Measurements from ENCODE around the gene ATG2B.
"Not testable (repeated sequence)": the region's sequence is repeated elsewhere in the genome, so short reads cannot be mapped to it uniquely, and the experiment has no call there.

Gene ATG2B

DNA sequence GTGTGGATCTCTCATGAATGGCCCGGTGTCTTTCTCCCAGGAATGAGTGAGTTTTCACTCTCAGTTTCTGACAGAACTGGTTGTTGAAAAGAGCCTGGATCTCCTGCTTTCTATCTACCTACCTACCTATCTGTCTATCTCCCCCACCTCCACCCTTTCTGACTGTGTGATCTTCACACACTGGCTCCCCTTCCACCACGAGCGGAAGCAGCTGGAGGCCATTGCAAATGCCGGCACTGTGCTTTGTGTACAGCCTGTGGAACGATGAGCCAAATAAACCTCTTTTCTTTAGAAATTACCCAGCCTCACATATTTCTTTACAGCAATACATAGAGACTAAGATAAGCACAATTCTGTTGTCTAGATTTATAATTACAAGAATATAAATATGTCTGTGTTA, 7.4 kb upstream of the ATG2B start:
- DNase-seq: no peak

DNA sequence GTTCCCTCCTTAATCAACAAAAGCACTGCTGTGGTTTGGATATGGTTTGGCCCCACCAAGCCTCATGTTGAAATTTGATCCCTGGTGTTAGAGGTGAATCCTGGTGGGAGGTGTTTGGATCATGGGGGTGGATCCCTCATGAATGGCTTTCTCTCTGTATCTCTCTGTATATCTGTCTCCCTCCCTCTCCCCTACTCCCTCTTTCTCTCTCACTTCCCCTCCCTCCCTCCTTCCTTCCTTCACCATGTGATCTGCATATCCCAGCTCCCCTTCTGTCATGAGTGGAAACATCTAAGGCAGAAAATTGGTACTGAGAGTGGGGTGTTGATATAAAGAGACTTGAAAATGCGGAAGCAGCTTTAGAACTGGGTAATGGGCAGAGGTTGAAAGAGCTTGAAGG, 5.4 kb upstream of the ATG2B start:
- no peak for DNase-seq

DNA sequence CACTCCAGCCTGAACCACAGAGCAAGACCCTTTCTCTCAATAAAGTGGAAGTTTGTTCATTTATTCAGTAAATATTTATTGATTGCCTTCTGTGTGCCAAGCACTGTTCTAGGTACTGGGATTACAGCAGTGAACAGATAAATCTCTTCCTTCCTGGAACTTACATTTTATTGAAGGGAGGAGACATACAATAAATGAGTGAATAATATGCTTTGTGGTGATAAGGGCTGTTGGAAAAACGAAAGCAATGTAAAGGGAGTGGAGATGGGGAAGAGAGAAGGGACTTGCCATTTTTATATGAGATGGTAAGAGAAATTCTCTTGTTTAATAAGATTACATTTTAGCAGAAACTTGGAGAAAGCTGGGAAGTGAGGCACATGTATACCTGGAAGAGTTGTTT, 1.8 kb upstream of the ATG2B start:
- DNase-seq: no peak

DNA sequence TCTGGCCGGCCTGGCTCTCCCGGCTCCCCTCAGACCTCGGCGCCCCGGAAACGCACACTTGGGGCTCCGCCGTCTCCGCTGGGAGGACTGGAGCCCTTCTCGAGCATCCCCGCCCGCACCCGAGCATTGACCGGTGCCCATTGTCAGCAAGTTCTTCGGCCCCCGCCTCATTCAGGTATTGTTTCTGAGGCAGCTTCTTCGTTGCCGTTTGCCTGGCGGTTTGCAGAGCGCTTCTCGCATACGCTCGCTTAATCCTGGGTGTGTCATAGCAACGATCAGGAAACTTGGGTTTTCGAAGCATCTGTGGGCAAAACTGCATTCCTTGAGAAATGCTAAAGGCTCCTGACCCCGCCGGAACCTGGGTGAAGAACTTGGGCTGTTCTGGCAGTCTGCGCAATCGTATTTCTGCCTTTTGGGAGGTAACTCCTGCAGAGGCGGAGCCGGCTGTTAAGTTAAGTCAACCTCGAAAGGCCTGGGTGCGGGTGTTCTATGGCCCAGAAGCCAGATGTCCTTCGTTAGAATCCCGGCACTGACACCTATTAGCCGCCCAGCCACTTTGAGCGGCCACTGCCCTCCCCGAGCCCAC, 703 bp upstream of the ATG2B start:
- peak; percentile 13 to 26 for DNase-seq

DNA sequence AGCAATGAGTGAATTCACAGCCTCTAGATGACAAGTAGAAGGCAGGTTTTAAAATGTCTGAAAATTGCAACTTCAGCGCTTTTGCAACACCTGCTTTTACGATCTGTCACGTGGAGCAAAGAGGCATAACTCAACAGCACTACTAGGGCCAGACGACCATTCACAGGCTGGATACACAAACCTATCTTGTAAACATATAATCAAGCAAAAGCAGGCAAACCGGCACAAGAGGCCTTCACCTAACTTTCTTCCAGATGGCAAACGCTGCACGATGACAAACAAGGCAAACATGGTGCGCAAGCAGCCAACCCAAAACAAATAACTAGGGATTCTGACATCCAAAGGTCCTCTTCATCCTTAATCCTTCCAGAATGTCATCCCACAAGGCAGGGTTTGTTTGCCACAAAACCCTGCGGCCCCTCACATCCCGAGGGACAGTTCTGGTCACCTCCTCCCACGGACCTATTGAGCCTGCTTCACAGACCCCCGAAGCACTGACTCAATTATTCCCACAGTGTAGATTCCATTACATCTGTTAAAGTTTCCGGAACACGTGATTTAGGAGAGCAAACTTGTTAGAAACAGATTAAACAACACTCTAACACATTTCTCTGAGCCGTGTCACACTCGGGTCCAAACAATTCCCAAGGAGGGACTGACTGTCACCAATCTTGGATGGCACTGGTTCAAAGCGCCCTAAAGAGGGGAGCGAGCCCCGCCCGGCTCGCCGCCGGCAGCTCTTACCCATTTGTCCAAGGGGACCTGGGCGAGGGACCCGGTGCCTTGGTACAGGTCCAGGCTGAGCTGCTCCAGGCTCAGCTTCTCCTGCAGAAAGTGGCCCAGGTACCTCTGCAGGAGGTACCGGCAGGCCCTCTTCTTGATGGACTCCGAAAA, 823 bp downstream of the ATG2B start:
- DNase-seq: peak; percentile 17 to 27

DNA sequence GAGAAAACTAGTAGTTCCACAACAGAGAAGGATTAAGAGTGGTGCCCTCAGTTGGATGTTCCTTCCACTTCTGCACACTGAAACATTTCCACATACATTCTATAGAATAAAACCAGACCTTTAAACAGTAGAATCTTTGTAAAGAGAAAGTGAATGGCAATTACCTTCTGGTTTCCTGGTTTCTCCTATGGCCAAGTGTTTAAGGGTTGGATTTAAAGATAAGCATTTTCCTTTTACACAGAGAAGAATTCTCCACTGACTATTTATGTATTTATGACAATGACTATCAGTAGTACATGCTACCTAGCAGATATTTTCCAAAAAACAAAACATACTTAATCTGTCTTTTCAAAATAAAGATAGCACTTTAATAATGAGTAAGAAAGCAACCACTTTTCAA, 3.2 kb downstream of the ATG2B start:
- no peak for DNase-seq

DNA sequence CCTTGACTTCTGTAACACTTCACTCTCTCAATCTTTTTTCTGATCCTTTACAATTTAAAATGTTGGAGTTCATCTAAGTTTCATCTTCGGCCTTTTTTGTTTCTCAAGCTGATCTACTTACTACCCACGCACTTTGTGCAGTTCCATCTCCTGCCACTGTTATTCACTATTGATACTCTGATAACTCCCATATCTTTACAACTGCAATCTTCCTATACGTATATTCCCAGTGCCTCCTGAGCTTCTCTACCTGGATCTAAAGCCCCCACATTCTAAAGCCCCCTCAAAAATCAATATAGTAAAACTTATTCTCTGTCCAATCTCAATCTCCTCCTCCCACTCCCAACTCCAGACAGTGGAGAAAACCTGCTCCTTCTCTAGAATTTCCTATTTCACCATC, 5.9 kb downstream of the ATG2B start:
- DNase-seq: no peak

DNA sequence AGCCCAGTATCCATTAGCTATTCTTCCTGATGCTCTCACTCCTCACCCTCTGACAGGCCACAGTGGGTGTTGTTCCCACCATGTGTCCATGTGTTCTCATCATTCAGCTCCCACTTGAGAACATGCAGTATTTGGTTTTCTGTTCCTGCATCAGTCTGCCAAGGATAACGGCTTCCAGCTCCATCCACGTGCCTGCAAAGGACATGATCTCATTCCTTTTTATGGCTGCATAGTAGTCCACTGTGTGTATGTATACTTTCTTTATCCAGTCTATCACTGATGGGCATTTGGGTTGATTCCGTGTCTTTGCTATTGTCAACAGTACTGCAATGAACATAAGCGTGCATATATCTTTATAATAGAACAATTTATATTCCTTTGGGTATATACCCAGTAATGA, 8.9 kb downstream of the ATG2B start:
- no peak for DNase-seq

DNA sequence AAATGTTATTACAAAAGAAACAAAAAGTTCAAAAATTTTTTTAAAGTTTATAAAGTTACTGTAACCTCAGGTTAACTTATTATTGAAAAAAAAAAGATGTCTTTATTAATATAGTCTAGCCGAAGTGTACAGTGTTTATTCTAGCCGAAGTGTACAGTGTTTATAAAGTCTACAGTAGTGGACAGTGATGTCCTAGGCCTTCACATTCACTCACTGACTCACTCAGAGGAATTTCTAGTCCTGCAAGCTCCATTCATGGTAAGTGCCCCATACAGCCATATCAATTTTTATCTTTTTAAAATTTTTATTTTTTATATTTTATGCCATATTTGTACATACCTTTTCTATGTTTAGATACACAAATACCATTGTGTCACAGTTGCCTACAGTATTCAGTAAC, 10.4 kb downstream of the ATG2B start:
- no peak for DNase-seq

DNA sequence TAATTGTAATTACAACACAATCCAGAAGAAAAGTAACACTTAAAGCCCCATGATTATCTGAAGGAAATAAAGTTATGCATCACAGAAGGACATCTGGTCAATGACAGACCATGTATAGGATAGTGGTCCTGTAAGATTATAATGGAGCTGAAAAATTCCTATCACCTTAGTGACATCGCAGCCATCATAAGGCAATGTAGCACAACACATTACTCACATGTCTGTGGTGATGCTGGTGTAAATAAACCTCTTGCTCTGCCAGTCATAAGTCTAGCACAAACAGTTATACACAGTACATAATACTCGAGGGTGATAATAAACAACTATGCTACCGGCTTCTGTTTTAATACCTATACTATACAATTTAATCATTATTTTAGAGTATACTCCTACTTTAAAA, 11.2 kb downstream of the ATG2B start:
- no peak for DNase-seq

DNA sequence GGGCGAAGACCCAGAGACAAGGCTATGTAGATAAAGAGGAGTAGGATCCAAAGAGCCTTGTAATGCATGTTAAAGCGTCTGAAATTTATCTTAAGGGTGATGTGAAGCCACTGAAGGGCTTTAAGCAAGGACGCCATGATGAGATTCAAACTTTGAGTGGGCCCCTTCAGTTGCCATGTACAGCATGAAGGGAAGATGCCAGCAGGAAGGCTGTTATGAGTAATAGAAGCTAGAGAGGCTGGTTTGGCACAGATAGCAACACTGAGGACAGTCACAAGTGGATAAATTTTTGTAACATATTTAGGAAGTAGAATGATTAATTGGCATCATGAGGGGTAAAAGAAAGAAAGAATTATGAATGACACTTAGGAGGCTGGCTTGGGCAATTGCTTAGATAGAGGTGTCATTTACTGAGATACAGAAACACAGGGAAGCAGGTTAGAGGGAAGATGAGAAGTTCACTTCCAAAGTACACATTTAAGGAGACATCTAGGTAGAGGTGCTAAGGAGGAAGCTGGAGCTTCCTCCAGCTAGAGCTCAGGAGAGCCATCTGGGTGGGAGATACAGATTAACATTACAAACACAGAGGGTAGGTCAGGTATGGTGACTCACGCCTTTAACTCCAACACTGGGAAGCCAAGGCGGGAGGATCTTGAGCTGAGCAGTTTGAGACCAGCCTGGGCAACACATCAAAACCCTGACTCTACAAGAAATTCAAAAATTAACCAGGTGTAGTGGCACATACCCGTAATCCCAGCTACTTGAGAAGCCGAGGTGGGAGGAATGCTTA, 13.7 kb downstream of the ATG2B start:
- DNase-seq: no peak

DNA sequence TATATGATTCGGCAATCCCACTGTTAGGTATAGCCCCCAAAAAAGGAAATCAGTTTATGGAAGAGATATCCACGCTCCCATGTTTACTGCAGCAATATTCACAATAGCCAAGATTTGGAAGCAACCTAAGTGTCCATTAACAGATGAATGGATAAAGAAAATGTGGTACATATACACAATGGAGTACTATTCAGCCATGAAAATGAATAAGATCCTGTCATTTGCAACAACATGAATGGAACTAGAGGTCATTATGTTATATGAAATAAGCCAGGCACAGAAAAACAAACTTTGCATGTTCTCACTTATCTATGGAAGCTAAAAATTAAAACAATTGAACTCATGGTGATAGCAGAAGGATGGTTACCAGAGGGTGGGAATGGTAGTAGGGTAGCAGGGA, 15.2 kb downstream of the ATG2B start:
- DNase-seq: not testable (repeated sequence)

DNA sequence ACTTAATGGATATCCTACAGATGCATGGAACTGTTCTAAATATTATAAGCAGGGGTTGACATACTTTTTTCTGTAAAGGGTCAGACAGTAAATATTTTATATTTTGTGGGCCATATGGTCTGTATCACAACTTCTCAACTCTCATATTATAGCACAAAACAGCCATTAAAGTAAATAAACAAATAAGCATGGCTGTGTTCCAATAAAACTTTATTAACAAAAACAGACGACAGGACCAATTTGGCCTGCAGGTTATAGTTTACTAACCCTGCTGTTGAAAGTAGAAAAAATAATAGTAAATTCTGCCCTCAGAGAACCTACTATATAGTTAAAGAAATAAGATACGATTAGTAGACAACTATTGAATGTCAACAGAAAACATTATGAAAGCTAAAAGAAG, 17.5 kb downstream of the ATG2B start:
- DNase-seq: no peak

DNA sequence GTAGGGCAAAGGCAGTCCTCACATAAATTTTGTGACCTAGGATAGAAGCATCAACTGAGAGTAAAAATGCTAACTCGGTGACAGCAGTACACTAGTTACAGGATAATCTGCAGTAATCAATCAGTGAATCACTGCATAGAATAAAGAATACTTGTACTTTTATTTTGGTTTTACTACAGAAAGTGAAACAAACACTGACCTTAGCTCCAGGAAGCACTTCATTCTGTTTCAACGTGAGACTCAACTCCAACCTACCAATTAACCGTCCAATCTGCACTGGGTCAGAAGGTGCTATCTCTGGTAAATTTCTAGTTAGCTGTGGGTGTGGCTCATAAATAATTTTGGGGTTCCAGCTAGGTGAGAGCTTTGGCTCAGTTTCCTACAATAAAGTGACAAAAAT, 21.8 kb downstream of the ATG2B start:
- no peak for DNase-seq

DNA sequence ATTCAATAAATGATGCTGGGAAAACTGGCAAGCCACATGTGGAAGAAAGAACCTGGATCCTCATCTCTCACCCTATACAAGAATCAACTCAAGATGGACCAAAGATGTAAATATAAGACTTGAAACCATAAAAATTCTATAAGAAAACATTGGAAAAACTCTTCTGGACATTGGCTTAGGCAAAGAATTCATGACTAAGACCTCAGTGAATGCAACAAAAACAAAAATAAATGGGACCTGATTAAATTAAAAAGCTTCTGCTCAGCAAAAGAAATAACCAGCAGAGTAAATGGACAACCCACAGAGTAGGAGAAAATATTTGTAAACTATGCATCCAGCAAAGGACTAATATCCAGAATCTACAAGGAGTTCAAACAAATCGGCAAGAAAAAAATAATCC, 24.6 kb downstream of the ATG2B start:
- DNase-seq: no peak

DNA sequence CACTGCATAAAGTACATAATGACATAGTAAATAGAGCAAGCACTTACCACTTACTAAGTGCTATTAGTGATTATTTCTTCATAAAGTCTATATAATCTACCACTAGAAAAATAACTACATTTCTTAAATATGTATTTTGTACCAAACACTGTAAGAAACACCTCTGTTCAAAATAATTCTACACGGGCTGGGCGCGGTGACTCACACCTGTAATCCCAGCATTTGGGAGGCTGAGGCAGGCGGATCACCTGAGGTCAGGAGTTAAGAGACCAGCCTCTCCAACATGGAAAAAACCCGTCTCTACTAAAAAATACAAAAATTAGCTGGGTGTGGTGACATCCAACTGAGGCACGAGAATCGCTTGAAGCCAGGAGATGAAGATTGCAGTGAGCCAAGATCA, 38.9 kb downstream of the ATG2B start:
- no peak for DNase-seq

DNA sequence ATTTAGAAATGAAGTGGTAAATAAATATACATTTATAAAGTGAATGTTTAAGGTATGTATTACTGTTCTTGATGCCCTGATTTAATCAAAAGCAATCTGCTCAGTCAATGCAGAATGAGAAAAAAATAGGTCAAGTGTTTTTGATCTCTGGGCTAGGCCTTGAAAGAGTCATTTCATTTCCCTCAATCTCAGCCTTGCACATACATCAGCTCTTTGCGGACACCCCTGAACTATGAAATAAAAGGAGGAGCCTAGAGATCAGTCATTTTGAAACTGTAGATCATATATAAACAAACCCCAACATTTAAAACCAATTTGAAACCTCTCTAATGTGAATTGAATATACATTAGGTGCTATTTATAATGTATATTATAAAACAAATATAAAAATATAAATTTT, 42.5 kb downstream of the ATG2B start:
- no peak for DNase-seq

DNA sequence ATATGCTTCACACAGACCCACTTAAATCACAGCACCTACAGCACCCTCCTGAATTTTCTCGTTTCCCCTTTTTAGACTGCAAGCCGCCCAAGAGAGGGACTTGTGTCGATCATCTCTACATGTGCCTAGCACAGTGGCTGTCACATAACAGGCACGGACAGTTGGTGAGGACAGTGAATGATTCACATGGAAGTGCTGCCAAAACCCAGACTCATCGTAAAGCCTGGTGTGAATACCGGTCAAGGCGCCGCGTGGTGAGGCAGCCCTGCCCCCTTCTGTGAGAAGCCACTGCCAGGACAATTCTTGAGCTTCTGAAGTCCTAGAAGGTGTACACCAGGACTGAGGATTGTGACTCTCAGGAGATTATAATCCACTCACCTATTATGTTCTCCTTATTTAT, 44.3 kb downstream of the ATG2B start:
- DNase-seq: no peak

DNA sequence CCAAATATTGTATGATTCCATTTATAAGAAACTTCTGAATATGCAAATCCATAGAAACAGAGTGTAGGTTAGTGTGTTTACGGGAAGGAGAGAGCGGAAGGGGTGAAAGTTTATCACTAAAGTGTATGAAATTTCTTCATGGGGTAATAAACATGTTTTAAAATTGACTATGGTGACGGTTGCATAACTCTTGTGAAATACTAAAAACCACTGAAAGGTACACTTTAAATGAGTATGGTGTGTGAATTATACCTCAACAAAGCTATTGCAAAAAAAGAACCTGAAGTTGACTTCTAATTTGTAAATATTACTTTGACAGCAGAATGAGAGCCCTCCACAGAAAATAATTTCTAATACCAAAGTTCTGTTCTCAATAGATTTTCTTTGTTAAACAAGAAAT, 47.1 kb downstream of the ATG2B start:
- DNase-seq: no peak

DNA sequence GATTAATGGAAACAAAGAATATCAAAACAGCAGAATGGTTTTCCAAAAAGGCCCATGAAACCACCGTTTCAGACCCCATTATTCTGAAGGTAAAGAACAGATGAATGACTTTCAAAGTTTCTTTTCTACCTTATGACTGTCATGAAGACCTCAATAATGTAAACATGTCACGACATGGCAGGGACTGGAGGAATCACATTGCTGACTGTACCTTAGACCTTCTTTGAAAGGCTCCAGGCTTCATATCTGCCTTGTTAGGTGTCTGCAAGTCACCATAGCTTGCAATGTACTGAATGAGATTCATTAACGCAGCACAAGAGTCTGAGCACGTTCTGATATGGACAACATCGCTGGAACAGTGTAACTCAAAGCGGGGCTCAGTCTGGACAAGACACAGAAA, 52.2 kb downstream of the ATG2B start:
- no peak for DNase-seq

DNA sequence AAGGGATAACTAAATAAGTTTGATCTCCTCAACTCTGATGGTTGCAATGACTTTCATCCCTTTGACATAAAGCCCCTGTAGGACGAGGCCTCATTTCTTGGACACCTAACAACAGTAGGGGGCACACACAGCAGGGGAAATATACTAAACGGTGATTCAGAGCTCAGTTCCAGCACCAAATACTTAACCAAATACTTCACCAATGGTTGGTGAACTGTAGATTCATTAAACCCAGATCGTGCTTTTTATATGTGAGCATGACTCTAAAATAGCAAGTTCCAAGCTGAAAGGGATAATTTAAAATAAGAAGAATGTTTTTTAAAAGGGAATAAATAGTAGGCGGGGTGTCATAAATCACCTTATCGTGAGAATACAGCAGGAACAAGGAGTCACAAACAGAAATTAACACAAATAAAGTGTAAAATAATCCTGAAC, 53.2 kb downstream of the ATG2B start:
- no peak for DNase-seq

DNA sequence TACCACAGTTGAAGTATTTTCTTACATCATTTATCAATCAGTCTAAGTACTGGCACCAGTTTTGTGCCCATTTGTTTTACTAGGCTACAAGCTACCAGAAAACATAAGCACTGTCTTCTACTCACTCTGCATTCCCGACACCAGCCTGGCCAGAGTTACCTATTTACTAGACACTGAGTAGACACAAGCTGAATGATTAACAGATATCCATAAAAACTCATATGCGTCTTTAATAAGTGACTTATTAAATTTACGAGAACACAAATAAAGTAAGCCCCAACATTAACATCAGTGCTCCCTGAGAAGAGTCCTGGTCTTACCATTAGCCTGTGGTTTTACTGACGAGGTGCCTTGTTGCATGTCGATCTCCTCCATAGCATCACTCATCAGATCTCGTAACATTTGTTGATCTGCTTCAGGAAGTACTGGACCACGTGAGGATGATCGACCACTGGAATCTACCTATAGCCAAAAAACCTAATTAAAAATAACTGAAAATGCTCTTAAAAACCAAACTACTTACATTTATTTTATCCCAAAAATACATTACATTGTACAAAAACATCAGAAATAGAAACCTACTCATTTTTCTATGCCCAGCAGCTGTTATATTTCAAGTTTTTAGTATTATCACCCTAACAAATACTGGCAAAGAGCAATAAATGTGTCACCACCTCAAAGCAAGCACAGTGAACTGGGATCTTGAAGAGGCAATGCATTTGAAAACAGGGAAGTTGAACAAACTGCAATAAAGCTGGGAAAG, 53.8 kb downstream of the ATG2B start:
- DNase-seq: no peak

DNA sequence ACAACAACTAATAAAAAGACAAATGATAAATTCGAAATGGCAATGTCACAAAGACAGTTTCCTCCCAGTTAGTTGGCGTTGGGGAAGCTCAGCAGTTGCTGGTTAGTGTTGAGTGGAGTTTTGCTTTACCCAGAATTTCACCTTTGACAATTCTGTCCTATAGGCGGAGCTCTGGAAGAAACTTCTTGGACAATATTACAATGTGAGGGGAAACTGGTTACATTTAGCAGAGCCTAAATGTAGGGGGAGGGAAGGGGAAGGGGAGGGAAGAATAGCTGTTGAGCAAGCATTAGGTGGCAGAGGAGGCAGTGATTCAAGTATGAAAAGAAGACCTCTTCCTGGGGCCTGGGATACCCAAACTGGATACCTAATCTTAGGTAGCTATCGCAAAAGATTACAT, 55.7 kb downstream of the ATG2B start:
- DNase-seq: no peak

Data from inflammatory macrophage treated with lipopolysaccharide for 1 hour (primary cell).